Stimulated activated naive CD4-positive, alpha-beta T cell treated with Interleukin-2 at 50 U/mL for 16 hours (primary cell): ENCODE results near the gene PNN.
"Not testable (repeated sequence)": the region's sequence is repeated elsewhere in the genome, so short reads cannot be mapped to it uniquely, and the experiment has no call there.

Experiments
- DNase-seq: peaks from one replicate; lab custom pipeline; 2025; lab: John Stamatoyannopoulos, UW

Gene PNN

DNA sequence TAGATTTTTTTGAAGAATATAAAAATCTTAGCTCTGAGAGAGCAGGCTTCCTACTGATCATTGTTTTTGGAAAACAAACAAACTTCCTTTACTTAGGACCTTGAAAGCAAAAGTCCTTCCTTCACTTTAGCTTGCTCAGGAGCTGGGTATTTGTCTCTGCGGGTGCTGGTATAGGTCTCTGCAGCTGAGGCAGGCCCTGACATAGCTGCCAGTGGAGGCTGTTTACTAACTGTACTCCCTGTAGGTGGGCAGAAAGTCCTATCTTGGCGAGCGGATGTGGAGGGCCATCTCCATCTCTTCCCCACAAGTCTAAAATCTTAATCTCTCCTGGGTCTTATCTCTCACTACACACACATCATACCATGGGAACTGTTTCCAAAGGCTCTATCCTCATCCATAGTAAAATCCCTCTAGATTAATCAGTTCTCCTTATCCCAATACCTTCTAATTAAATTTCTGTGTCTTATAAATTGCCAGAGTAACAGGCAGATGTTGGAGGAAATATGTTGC lies 54.6 kb downstream of the PNN start:
- DNase-seq: no peak

DNA sequence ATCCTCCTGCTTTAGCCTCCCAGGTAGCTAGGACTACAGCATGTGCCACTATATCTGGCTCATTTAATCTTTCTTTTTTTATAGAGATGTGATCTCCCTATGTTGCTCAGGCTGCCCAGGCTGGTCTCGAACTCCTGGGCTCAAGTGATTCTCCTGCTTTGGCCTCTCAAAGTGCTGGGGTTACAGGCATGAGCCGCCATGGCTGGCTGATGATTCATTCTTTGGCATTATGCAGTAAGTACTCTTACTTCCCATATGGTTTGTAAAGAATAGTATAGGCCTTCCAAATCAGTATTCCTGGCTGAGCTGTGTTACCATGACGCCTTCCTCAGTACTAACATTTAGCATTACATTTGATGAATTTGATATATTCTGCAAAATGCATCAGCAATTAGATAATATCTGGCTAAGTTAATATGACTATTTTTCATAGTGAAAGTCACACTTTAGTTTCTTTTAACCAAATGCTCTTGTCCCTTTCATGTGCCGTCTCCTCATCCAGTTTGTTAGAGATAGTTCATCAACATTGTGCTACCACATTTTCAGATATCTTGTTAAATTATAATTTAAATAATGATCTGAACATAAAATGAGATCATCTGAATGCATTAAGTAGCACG lies 55.5 kb downstream of the PNN start:
- no peak for DNase-seq

DNA sequence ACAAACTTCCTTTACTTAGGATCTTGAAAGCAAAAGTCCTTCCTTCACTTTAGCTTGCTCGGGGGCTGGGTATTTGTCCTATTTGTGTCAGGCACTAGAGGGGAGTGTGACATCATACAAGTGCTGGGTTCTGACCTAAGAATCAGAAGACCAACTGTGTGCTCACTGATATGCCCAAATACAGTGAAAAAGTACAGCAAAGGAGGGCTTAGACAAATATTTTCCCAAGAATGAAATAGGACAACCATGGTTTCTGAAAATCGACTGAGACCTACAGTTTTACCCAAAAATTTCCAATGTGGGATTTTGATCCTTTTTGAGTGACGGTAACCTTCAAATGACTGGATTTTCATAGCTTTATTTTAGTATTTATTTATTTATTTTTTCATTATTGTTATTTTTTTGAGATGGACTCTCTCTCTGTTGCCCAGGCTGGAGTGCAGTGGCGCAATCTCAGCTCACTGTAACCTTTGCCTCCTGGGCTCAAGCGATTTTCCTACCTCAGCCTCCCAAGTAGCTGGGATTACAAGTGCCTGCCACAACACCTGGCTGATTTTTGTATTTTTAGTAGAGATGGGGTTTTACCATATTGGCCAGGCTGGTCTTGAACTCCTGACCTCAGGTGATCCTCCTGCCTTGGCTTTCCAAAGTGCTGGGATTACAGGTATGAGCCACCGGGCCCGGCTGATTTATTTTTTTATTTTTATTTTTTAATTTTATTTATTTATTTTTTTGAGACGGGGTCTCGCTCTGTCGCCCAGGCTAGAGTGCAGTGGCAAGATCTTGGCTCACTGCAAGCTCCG lies 56.9 kb downstream of the PNN start:
- not testable (repeated sequence) for DNase-seq
